ENCODE data around the gene TSG101.

DNA sequence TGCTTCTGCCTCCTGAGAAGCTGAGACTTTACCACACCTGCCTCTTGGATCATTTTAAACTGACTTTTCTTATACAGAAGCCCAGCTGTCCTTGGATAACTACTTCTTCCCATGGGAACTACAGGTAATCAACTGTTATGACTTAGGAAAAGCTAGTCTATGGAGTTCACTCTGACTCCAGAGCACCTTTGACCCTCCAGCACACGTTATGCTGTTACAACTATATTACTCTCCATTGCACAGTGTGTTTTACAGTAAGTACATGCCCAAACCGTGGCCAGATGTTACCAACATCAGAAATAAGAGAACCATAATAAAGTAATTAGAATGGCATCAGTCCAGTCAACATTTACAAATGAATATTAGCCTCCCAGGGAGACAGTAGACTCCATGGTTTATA lies 21.3 kb upstream of the TSG101 start:
- TF ChIP-seq EZH2 (IDR thresholded peaks at IDR 0.05; ENCODE audit: low read depth, unreplicated experiment): no peak
- TF ChIP-seq, protein P1, sequence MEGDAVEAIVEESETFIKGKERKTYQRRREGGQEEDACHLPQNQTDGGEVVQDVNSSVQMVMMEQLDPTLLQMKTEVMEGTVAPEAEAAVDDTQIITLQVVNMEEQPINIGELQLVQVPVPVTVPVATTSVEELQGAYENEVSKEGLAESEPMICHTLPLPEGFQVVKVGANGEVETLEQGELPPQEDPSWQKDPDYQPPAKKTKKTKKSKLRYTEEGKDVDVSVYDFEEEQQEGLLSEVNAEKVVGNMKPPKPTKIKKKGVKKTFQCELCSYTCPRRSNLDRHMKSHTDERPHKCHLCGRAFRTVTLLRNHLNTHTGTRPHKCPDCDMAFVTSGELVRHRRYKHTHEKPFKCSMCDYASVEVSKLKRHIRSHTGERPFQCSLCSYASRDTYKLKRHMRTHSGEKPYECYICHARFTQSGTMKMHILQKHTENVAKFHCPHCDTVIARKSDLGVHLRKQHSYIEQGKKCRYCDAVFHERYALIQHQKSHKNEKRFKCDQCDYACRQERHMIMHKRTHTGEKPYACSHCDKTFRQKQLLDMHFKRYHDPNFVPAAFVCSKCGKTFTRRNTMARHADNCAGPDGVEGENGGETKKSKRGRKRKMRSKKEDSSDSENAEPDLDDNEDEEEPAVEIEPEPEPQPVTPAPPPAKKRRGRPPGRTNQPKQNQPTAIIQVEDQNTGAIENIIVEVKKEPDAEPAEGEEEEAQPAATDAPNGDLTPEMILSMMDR (conservative IDR thresholded peaks at IDR 0.05; ENCODE audit: low read depth in 2 of 2): no peak
- no peak for TF ChIP-seq POLR2AphosphoS5 (IDR thresholded peaks at IDR 0.05; ENCODE audit: low read depth)
- TF ChIP-seq EZH2phosphoT487 (IDR thresholded peaks at IDR 0.05; ENCODE audit: unreplicated experiment): no peak
- no peak for TF ChIP-seq NANOG (IDR thresholded peaks at IDR 0.05; ENCODE audit: borderline replicate concordance)
- TF ChIP-seq ZNF331 (CRISPR knock-in tag; IDR thresholded peaks at IDR 0.05; ENCODE audit: low read depth): no peak
- TF ChIP-seq, protein P2, sequence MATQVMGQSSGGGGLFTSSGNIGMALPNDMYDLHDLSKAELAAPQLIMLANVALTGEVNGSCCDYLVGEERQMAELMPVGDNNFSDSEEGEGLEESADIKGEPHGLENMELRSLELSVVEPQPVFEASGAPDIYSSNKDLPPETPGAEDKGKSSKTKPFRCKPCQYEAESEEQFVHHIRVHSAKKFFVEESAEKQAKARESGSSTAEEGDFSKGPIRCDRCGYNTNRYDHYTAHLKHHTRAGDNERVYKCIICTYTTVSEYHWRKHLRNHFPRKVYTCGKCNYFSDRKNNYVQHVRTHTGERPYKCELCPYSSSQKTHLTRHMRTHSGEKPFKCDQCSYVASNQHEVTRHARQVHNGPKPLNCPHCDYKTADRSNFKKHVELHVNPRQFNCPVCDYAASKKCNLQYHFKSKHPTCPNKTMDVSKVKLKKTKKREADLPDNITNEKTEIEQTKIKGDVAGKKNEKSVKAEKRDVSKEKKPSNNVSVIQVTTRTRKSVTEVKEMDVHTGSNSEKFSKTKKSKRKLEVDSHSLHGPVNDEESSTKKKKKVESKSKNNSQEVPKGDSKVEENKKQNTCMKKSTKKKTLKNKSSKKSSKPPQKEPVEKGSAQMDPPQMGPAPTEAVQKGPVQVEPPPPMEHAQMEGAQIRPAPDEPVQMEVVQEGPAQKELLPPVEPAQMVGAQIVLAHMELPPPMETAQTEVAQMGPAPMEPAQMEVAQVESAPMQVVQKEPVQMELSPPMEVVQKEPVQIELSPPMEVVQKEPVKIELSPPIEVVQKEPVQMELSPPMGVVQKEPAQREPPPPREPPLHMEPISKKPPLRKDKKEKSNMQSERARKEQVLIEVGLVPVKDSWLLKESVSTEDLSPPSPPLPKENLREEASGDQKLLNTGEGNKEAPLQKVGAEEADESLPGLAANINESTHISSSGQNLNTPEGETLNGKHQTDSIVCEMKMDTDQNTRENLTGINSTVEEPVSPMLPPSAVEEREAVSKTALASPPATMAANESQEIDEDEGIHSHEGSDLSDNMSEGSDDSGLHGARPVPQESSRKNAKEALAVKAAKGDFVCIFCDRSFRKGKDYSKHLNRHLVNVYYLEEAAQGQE (IDR thresholded peaks at IDR 0.05; ENCODE audit: unreplicated experiment): no peak
- no peak for TF ChIP-seq STAT1 (IDR thresholded peaks at IDR 0.05; ENCODE audit: unreplicated experiment)
- TF ChIP-seq JUNB (IDR thresholded peaks at IDR 0.05; ENCODE audit: unreplicated experiment): no peak
- no peak for TF ChIP-seq CREB1 (CRISPR knock-in tag; IDR thresholded peaks at IDR 0.05; ENCODE audit: low read depth)
- TF ChIP-seq ZNF114 (CRISPR knock-in tag; IDR thresholded peaks at IDR 0.05): no peak
- TF ChIP-seq, protein P3, sequence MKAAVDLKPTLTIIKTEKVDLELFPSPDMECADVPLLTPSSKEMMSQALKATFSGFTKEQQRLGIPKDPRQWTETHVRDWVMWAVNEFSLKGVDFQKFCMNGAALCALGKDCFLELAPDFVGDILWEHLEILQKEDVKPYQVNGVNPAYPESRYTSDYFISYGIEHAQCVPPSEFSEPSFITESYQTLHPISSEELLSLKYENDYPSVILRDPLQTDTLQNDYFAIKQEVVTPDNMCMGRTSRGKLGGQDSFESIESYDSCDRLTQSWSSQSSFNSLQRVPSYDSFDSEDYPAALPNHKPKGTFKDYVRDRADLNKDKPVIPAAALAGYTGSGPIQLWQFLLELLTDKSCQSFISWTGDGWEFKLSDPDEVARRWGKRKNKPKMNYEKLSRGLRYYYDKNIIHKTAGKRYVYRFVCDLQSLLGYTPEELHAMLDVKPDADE (IDR thresholded peaks at IDR 0.05): no peak
- TF ChIP-seq, protein P4, sequence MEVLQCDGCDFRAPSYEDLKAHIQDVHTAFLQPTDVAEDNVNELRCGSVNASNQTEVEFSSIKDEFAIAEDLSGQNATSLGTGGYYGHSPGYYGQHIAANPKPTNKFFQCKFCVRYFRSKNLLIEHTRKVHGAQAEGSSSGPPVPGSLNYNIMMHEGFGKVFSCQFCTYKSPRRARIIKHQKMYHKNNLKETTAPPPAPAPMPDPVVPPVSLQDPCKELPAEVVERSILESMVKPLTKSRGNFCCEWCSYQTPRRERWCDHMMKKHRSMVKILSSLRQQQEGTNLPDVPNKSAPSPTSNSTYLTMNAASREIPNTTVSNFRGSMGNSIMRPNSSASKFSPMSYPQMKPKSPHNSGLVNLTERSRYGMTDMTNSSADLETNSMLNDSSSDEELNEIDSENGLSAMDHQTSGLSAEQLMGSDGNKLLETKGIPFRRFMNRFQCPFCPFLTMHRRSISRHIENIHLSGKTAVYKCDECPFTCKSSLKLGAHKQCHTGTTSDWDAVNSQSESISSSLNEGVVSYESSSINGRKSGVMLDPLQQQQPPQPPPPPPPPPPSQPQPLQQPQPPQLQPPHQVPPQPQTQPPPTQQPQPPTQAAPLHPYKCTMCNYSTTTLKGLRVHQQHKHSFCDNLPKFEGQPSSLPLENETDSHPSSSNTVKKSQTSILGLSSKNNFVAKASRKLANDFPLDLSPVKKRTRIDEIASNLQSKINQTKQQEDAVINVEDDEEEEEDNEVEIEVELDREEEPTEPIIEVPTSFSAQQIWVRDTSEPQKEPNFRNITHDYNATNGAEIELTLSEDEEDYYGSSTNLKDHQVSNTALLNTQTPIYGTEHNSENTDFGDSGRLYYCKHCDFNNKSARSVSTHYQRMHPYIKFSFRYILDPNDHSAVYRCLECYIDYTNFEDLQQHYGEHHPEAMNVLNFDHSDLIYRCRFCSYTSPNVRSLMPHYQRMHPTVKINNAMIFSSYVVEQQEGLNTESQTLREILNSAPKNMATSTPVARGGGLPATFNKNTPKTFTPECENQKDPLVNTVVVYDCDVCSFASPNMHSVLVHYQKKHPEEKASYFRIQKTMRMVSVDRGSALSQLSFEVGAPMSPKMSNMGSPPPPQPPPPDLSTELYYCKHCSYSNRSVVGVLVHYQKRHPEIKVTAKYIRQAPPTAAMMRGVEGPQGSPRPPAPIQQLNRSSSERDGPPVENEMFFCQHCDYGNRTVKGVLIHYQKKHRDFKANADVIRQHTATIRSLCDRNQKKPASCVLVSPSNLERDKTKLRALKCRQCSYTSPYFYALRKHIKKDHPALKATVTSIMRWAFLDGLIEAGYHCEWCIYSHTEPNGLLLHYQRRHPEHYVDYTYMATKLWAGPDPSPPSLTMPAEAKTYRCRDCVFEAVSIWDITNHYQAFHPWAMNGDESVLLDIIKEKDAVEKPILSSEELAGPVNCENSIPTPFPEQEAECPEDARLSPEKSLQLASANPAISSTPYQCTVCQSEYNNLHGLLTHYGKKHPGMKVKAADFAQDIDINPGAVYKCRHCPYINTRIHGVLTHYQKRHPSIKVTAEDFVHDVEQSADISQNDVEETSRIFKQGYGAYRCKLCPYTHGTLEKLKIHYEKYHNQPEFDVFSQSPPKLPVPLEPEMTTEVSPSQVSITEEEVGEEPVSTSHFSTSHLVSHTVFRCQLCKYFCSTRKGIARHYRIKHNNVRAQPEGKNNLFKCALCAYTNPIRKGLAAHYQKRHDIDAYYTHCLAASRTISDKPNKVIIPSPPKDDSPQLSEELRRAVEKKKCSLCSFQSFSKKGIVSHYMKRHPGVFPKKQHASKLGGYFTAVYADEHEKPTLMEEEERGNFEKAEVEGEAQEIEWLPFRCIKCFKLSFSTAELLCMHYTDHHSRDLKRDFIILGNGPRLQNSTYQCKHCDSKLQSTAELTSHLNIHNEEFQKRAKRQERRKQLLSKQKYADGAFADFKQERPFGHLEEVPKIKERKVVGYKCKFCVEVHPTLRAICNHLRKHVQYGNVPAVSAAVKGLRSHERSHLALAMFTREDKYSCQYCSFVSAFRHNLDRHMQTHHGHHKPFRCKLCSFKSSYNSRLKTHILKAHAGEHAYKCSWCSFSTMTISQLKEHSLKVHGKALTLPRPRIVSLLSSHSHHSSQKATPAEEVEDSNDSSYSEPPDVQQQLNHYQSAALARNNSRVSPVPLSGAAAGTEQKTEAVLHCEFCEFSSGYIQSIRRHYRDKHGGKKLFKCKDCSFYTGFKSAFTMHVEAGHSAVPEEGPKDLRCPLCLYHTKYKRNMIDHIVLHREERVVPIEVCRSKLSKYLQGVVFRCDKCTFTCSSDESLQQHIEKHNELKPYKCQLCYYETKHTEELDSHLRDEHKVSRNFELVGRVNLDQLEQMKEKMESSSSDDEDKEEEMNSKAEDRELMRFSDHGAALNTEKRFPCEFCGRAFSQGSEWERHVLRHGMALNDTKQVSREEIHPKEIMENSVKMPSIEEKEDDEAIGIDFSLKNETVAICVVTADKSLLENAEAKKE (CRISPR knock-in tag; IDR thresholded peaks at IDR 0.05): no peak
